GM23338 (cell line): ENCODE data around the gene KLHL25. TPM values are rescaled to one million over a fixed set of nuclear protein-coding genes. Genes with fewer than 3 reads are reported as not detected.

ENCODE experiments used
- ATAC-seq: fragments of 200-7000 bp; cut with Tn5 transposase; 3 replicates; pipeline ENCODE4 v1.9.1; 2020
- DNase-seq: peaks from one replicate; pipeline ENCODE4 v3.0.0-alpha.2; 2015; ENCODE audit warnings: low spot score
- H2AFZ ChIP-seq: fragments of 200-600 bp; sonication (generic); 2 replicates; pipeline ENCODE4 v1.8.0; 2016; ENCODE audit warnings: antibody characterized with exemption, mild to moderate bottlenecking, moderate library complexity
- H3F3A ChIP-seq: fragments of 200-600 bp; sonication (generic); replicated peaks from 2 replicates; pipeline ENCODE4 v1.8.0; 2017; ENCODE audit warnings: antibody characterized with exemption, mixed run types, low read depth
- H3K27ac ChIP-seq: fragments of 200-600 bp; sonication (generic); 2 replicates; pipeline ENCODE4 v1.6.1; 2016; ENCODE audit warnings: low read depth
- H3K27me3 ChIP-seq: fragments of 200-600 bp; sonication (generic); 2 replicates; pipeline ENCODE4 v1.8.0; 2016; ENCODE audit warnings: mild to moderate bottlenecking, mixed run types, moderate library complexity; ENCODE audit not compliant: insufficient read depth
- H3K36me3 ChIP-seq: fragments of 200-600 bp; sonication (generic); 2 replicates; pipeline ENCODE4 v1.8.0; 2016; ENCODE audit warnings: mild to moderate bottlenecking; ENCODE audit not compliant: insufficient read depth
- H3K4me1 ChIP-seq: fragments of 200-600 bp; sonication (generic); 2 replicates; pipeline ENCODE4 v1.8.0; 2016; ENCODE audit warnings: mild to moderate bottlenecking, moderate library complexity; ENCODE audit not compliant: insufficient read depth
- H3K4me2 ChIP-seq: fragments of 200-600 bp; sonication (generic); 2 replicates; pipeline ENCODE4 v1.7.1; 2017; ENCODE audit warnings: mixed run types
- H3K4me3 ChIP-seq: fragments of 200-600 bp; sonication (generic); 2 replicates; pipeline ENCODE4 v1.6.1; 2016; ENCODE audit warnings: mixed run types
- H3K79me2 ChIP-seq: fragments of 200-600 bp; sonication (generic); replicated peaks from 2 replicates; pipeline ENCODE4 v1.8.0; 2017; ENCODE audit warnings: mild to moderate bottlenecking; ENCODE audit not compliant: insufficient read depth
- H3K9me2 ChIP-seq: fragments of 200-600 bp; sonication (generic); 2 replicates; pipeline ENCODE4 v1.8.0; 2017; ENCODE audit not compliant: insufficient read depth
- H4K20me1 ChIP-seq: fragments of 200-600 bp; sonication (generic); replicated peaks from 2 replicates; pipeline ENCODE4 v1.8.0; 2017; ENCODE audit warnings: mild to moderate bottlenecking; ENCODE audit not compliant: insufficient read depth
- H3K27ac Mint-ChIP-seq: 2 replicates; pipeline ENCODE4 v1.8.0; 2020; ENCODE audit warnings: inconsistent platforms, mild to moderate bottlenecking, moderate library complexity, mixed read lengths
- H3K27me3 Mint-ChIP-seq: 3 replicates; pipeline ENCODE4 v1.8.0; 2022; ENCODE audit warnings: low read depth, mild to moderate bottlenecking, moderate library complexity, mixed read lengths, inconsistent platforms; ENCODE audit not compliant: insufficient read depth, poor library complexity
- H3K36me3 Mint-ChIP-seq: 3 replicates; pipeline ENCODE4 v1.8.0; 2021; ENCODE audit warnings: low read depth, mild to moderate bottlenecking, inconsistent platforms, moderate library complexity, mixed read lengths
- H3K4me1 Mint-ChIP-seq: 3 replicates; pipeline ENCODE4 v1.8.0; 2020; ENCODE audit warnings: mild to moderate bottlenecking, inconsistent platforms, mixed read lengths
- H3K4me3 Mint-ChIP-seq: 3 replicates; pipeline ENCODE4 v1.8.0; 2021; ENCODE audit warnings: moderate library complexity, mild to moderate bottlenecking, inconsistent platforms, mixed read lengths
- H3K9me3 Mint-ChIP-seq: 3 replicates; pipeline ENCODE4 v1.8.0; 2020; ENCODE audit warnings: moderate library complexity, mild to moderate bottlenecking, inconsistent platforms, mixed read lengths
- CREB1 ChIP-seq: fragments of 250-450 bp; sonication (Bioruptor Pico); IDR thresholded peaks from 2 replicates; pipeline ENCODE4 v1.5.0; 2020; ENCODE audit warnings: low read depth, mild to moderate bottlenecking, moderate library complexity
- CTCF ChIP-seq, 2 experiments: fragments of 200-600 bp in 1 of 2; sonication (generic) in 1 of 2; conservative IDR thresholded peaks; 2 replicates each; pipeline versions ENCODE4 v1.5.1 to v1.6.1; 2016 to 2017; ENCODE audit warnings: antibody characterized with exemption in 2 of 2, low read depth in 2 of 2, mild to moderate bottlenecking in 2 of 2, moderate library complexity in 1 of 2
- ETS1 ChIP-seq: IDR thresholded peaks from 2 replicates; pipeline ENCODE4 v1.6.1; 2016; ENCODE audit warnings: antibody characterized with exemption
- EZH2 ChIP-seq: fragments of 200-600 bp; sonication (generic); IDR thresholded peaks from one replicate; pipeline ENCODE4 v1.8.0; 2017; ENCODE audit warnings: antibody characterized with exemption, mild to moderate bottlenecking, low read depth; ENCODE audit not compliant: unreplicated experiment
- JUNB ChIP-seq: IDR thresholded peaks from one replicate; pipeline ENCODE4 v1.6.1; 2016; ENCODE audit warnings: antibody characterized with exemption; ENCODE audit not compliant: unreplicated experiment
- NANOG ChIP-seq: IDR thresholded peaks from 2 replicates; pipeline ENCODE4 v1.6.1; 2016; ENCODE audit warnings: antibody characterized with exemption, borderline replicate concordance
- POLR2AphosphoS5 ChIP-seq: IDR thresholded peaks from 2 replicates; pipeline ENCODE4 v1.6.1; 2016; ENCODE audit warnings: antibody characterized with exemption, low read depth
- REST ChIP-seq: IDR thresholded peaks from one replicate; pipeline ENCODE4 v1.6.1; 2018; ENCODE audit warnings: antibody characterized with exemption; ENCODE audit not compliant: unreplicated experiment
- STAT1 ChIP-seq: IDR thresholded peaks from one replicate; pipeline ENCODE4 v1.6.1; 2016; ENCODE audit warnings: antibody characterized with exemption; ENCODE audit not compliant: unreplicated experiment
- ZNF114 ChIP-seq: fragments of 250-450 bp; sonication (Bioruptor Pico); IDR thresholded peaks from 2 replicates; pipeline ENCODE4 v1.5.0; 2020; ENCODE audit warnings: mild to moderate bottlenecking, moderate library complexity
- ZNF331 ChIP-seq: fragments of 250-450 bp; sonication (Bioruptor Pico); IDR thresholded peaks from 2 replicates; pipeline ENCODE4 v1.5.0; 2020; ENCODE audit warnings: low read depth, mild to moderate bottlenecking, moderate library complexity
- ZNF462 ChIP-seq: fragments of 250-450 bp; sonication (Bioruptor Pico); IDR thresholded peaks from 2 replicates; pipeline ENCODE4 v1.5.0; 2020; ENCODE audit warnings: mild to moderate bottlenecking, moderate library complexity
- polyA plus RNA-seq: library from polyadenylated mRNA; unstranded; fragments of >200 nt; fragmentation: Nextera tagmentation; extraction: Ambion mirVana; gene quantifications from 2 replicates; pipeline ENCODE4 v1.2.1, GENCODE V29; 2016
- total RNA-seq: library from RNA; depleted of rRNA; stranded (reverse); fragments of >200 nt; shearing (Covaris generic); gene quantifications from 2 replicates; pipeline ENCODE4 v1.2.3, GENCODE V29; 2014

KLHL25 gene
- total and polyA plus RNA-seq, 2 experiments from 2014 or later: 5.2 to 28.5 TPM

GRCh38 chr15:85767785-85768529, 26.8 kb downstream of the KLHL25 start:
- H3K9me3 Mint-ChIP-seq: no peaks in the 10 kb centered on the region
- no peak overlapping the region for H3K4me2 ChIP-seq
- H3K36me3 ChIP-seq: no peaks in the 10 kb centered on the region
- no peaks in the 10 kb centered on the region for H3K9me2 ChIP-seq
- H3K36me3 Mint-ChIP-seq: peaks cover 23% of the 10 kb centered on the region
- H3K27me3 ChIP-seq: no peaks in the 10 kb centered on the region
- ATAC-seq (no peak), DNase-seq (no peak)
- H2AFZ ChIP-seq: no peak overlapping the region
- H3F3A ChIP-seq: no peaks in the 10 kb centered on the region
- no peak overlapping the region for H3K27ac Mint-ChIP-seq
- no peaks in the 10 kb centered on the region for H3K4me1 ChIP-seq
- H3K27me3 Mint-ChIP-seq: peaks cover 4% of the 10 kb centered on the region
- H3K4me1 Mint-ChIP-seq: peaks cover 36% of the 10 kb centered on the region
- H3K27ac ChIP-seq: no peak overlapping the region
- no peak for TF ChIP-seq STAT1
- TF ChIP-seq ZNF331: no peak
- no peak for TF ChIP-seq NANOG
- no peak for TF ChIP-seq CTCF (conservative IDR thresholded peaks at IDR 0.05; ENCODE audit: low read depth in 2 of 2)
- TF ChIP-seq REST: no peak
- no peak for TF ChIP-seq POLR2AphosphoS5
- TF ChIP-seq JUNB: no peak
- TF ChIP-seq CREB1 (CRISPR knock-in tag): no peak
- no peak for TF ChIP-seq ZNF462 (CRISPR knock-in tag)
- no peak for TF ChIP-seq ETS1
- TF ChIP-seq ZNF114 (CRISPR knock-in tag): no peak
- TF ChIP-seq EZH2: no peak
- H4K20me1 ChIP-seq: no peaks in the 10 kb centered on the region; the same call in 1 of the 2 replicates
- H3K4me3 Mint-ChIP-seq: no peak overlapping the region
- peaks cover 78% of the 10 kb centered on the region for H3K79me2 ChIP-seq
- H3K4me3 ChIP-seq: no peak overlapping the region
